ENCODE measurements around the gene SEBOX.

The SEBOX gene

DNA sequence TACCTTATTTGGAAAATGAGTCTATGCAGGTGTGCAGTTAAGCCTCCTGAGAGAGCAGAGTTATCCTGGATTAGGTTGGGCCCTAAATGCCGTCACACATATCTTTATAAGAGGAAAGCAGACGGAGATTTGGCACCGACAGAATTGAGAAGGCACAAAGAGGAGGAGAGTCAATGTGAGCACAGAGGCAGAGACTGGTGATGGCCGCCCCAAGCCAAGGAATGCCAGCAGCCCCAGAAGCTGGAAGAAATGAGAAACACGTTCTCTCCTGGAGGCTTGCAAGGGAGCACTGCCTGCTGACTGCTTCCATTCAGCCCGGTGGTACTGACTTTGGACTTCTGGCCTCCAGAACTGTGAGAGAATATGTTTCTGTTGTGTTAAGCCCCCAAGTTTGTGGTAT, 37.8 kb upstream of the SEBOX start:
- Histone ChIP-seq H3K4me3 (ENCODE audit: low read length) (no peak overlapping the region), H3F3A (ENCODE audit: control insufficient read depth, insufficient read depth) (no peaks in the 10 kb centered on the region), H3K4me1 (ENCODE audit: control insufficient read depth, low read length) (peaks cover 24% of the 10 kb centered on the region), H3K79me2 (ENCODE audit: control insufficient read depth, low read length) (no peaks in the 10 kb centered on the region), H3K27me3 (ENCODE audit: control insufficient read depth, low read length) (0 out of 2 replicates have a peak, but pooled peaks cover 2% of the 10 kb centered on the region), H3K9me2 (replicated peaks; ENCODE audit: control insufficient read depth, low read length) (no peaks in the 10 kb centered on the region), H3K9me3 (ENCODE audit: control insufficient read depth, insufficient read depth, low read length) (no peaks in the 10 kb centered on the region), H4K20me1 (ENCODE audit: control insufficient read depth, insufficient read depth, low read depth, low read length) (no peaks in the 10 kb centered on the region), H3K27ac (ENCODE audit: low read depth, low read length) (no peak overlapping the region), H3K36me3 (ENCODE audit: control insufficient read depth, low read length) (no peaks in the 10 kb centered on the region), H3K4me2 (ENCODE audit: low read length) (no peak overlapping the region)
- no peak for TF ChIP-seq EZH2phosphoT487 (IDR thresholded peaks at IDR 0.05; ENCODE audit: borderline replicate concordance, low read length)

DNA sequence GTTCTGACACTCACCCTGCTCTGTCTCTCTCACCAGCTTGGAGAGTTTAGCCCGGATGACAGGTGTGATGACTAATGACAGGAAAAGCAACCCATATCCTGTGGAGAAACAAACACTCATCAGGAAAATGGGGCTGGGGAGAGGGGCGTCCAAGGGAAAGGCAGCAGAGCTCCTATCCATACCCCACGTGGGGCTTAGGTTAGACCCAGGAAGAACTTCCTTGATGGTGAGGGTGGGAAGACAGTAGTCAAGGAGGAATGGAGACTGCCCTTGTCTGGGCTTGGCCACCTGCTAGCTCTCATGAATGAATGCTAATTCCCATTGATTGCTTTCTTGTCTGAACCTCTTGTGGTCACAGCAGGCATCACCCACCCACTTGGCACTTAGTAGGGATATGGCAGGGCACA, 37.2 kb upstream of the SEBOX start:
- Histone ChIP-seq H4K20me1 (ENCODE audit: control insufficient read depth, insufficient read depth, low read depth, low read length) (no peaks in the 10 kb centered on the region), H3K9me3 (ENCODE audit: control insufficient read depth, insufficient read depth, low read length) (no peaks in the 10 kb centered on the region), H3K4me3 (ENCODE audit: low read length) (no peak overlapping the region), H3K9me2 (replicated peaks; ENCODE audit: control insufficient read depth, low read length) (no peaks in the 10 kb centered on the region), H3K79me2 (ENCODE audit: control insufficient read depth, low read length) (no peaks in the 10 kb centered on the region), H3K4me2 (ENCODE audit: low read length) (no peak overlapping the region), H3K27ac (ENCODE audit: low read depth, low read length) (no peak overlapping the region), H3F3A (ENCODE audit: control insufficient read depth, insufficient read depth) (no peaks in the 10 kb centered on the region), H3K27me3 (ENCODE audit: control insufficient read depth, low read length) (0 out of 2 replicates have a peak, but pooled peaks cover 2% of the 10 kb centered on the region), H3K4me1 (ENCODE audit: control insufficient read depth, low read length) (peaks cover 24% of the 10 kb centered on the region), H3K36me3 (ENCODE audit: control insufficient read depth, low read length) (no peaks in the 10 kb centered on the region)
- TF ChIP-seq, protein P1, sequence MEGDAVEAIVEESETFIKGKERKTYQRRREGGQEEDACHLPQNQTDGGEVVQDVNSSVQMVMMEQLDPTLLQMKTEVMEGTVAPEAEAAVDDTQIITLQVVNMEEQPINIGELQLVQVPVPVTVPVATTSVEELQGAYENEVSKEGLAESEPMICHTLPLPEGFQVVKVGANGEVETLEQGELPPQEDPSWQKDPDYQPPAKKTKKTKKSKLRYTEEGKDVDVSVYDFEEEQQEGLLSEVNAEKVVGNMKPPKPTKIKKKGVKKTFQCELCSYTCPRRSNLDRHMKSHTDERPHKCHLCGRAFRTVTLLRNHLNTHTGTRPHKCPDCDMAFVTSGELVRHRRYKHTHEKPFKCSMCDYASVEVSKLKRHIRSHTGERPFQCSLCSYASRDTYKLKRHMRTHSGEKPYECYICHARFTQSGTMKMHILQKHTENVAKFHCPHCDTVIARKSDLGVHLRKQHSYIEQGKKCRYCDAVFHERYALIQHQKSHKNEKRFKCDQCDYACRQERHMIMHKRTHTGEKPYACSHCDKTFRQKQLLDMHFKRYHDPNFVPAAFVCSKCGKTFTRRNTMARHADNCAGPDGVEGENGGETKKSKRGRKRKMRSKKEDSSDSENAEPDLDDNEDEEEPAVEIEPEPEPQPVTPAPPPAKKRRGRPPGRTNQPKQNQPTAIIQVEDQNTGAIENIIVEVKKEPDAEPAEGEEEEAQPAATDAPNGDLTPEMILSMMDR (IDR thresholded peaks at IDR 0.05; ENCODE audit: low read depth, low read length, poor library complexity, severe bottlenecking), result no peak
- TF ChIP-seq EZH2phosphoT487 (IDR thresholded peaks at IDR 0.05; ENCODE audit: borderline replicate concordance, low read length), result no peak

DNA sequence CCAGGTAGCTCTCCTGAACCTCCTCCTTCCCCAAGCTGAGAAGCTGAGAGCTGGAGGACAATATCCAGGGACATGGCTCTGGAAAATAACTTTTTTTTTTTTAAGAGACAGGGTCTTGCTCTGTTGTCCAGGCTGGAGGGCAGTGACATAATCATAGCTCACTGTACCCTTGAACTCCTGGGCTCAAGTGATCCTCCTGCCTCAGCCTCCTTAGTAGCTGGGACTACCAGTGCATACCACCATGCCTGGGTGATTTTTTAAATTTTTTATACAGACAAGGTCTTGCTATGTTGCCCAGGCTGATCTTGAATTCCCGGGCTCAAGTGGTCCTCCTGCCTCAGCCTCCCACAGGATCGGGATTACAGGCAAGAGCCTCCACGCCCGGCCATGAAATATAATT, 34.8 kb upstream of the SEBOX start:
- peaks cover 13% of the 10 kb centered on the region for H3K4me1 ChIP-seq (ENCODE audit: control insufficient read depth, low read length)
- no peak overlapping the region for H3K4me2 ChIP-seq (ENCODE audit: low read length)
- no peaks in the 10 kb centered on the region for H3K79me2 ChIP-seq (ENCODE audit: control insufficient read depth, low read length)
- H3K27ac ChIP-seq (ENCODE audit: low read depth, low read length), result no peak overlapping the region
- H3F3A ChIP-seq (ENCODE audit: control insufficient read depth, insufficient read depth), result no peaks in the 10 kb centered on the region
- no peaks in the 10 kb centered on the region for H4K20me1 ChIP-seq (ENCODE audit: control insufficient read depth, insufficient read depth, low read depth, low read length)
- TF ChIP-seq, protein P1 (IDR thresholded peaks at IDR 0.05; ENCODE audit: low read depth, low read length, poor library complexity, severe bottlenecking), result no peak
- TF ChIP-seq EZH2phosphoT487 (IDR thresholded peaks at IDR 0.05; ENCODE audit: borderline replicate concordance, low read length), result no peak
- H3K4me3 ChIP-seq (ENCODE audit: low read length), result no peak overlapping the region
- no peaks in the 10 kb centered on the region for H3K9me3 ChIP-seq (ENCODE audit: control insufficient read depth, insufficient read depth, low read length)
- no peaks in the 10 kb centered on the region for H3K9me2 ChIP-seq (replicated peaks; ENCODE audit: control insufficient read depth, low read length)
- H3K36me3 ChIP-seq (ENCODE audit: control insufficient read depth, low read length), result peaks cover 4% of the 10 kb centered on the region; the same call in 1 of the 2 replicates
- H3K27me3 ChIP-seq (ENCODE audit: control insufficient read depth, low read length), result no peaks in the 10 kb centered on the region

GRCh38 chr17:28398280-28398981, 33.4 kb upstream of the SEBOX start:
- peaks cover 4% of the 10 kb centered on the region; the same call in 1 of the 2 replicates for H3K36me3 ChIP-seq (ENCODE audit: control insufficient read depth, low read length)
- H3K4me2 ChIP-seq (ENCODE audit: low read length), result no peak overlapping the region
- H3K27ac ChIP-seq (ENCODE audit: low read depth, low read length), result no peak overlapping the region
- no peaks in the 10 kb centered on the region for H3K27me3 ChIP-seq (ENCODE audit: control insufficient read depth, low read length)
- no peak overlapping the region for H3K4me3 ChIP-seq (ENCODE audit: low read length)
- TF ChIP-seq, protein P1 (IDR thresholded peaks at IDR 0.05; ENCODE audit: low read depth, low read length, poor library complexity, severe bottlenecking), result no peak
- TF ChIP-seq EZH2phosphoT487 (IDR thresholded peaks at IDR 0.05; ENCODE audit: borderline replicate concordance, low read length), result no peak
- no peaks in the 10 kb centered on the region for H4K20me1 ChIP-seq (ENCODE audit: control insufficient read depth, insufficient read depth, low read depth, low read length)
- H3K9me2 ChIP-seq (replicated peaks; ENCODE audit: control insufficient read depth, low read length), result no peaks in the 10 kb centered on the region
- no peaks in the 10 kb centered on the region for H3K9me3 ChIP-seq (ENCODE audit: control insufficient read depth, insufficient read depth, low read length)
- H3K79me2 ChIP-seq (ENCODE audit: control insufficient read depth, low read length), result no peaks in the 10 kb centered on the region
- H3K4me1 ChIP-seq (ENCODE audit: control insufficient read depth, low read length), result peaks cover 3% of the 10 kb centered on the region; the same call in 1 of the 2 replicates
- H3F3A ChIP-seq (ENCODE audit: control insufficient read depth, insufficient read depth), result no peaks in the 10 kb centered on the region

All from DOHH2 (cell line).